SKM-1 treated with dmso at 0.1 percent for 144 hours (cell line): ENCODE measurements around the gene PPP1R1B.

ENCODE experiments used
- DNase-seq: peaks from one replicate; lab custom pipeline; 2025; ENCODE audit not compliant: unreplicated experiment; lab: John Stamatoyannopoulos, UW

PPP1R1B gene

DNA sequence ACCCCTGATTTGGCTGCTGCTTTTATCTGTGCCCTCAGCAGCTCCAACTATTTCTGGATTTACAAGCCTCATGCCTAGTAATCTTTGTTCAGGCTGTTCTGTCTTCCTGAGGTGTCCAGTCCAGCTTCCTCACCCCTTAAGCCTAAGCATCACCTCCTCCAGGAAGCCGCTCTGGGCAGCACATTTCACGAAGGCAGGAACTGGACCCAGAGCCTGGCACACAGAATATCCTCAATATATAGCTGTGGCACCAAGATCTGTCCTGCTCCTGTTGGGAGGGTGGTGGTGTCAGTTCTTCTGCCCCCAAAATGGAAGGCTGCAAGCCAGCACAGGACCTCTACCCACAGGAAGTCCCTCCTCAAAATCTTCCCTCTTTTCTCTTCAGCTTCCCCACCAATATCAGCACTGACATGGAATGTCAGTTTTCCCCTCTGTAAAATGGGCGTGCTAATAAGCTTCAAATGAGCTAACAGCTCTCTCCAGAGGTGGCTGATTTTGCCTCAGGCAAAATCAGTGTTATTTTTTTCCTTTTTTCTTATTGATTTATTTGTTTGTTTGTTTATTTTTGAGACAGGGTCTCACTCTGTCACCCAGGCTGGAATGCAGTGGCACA is 12.1 kb upstream of the PPP1R1B start:
- DNase-seq, result no peak

DNA sequence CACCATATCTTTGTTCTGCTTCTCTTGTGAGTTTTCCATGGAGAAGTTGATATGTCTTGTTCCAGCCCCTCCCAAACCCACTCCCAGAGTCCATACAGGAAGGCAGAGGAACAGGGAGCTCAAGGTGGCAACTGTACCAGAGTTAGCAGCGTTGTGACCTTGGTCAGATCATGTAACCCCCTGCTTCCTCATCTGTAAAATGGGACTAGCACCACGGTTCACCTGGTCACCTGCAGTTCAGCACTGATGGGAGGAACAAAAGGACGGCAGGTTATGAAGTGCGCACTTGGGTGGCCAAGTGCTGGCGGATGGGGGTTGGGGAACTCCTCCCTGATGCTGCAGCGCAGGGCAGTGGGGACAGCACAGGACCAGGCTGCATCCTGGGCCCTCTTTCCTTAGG is 11.3 kb upstream of the PPP1R1B start:
- no peak for DNase-seq

DNA sequence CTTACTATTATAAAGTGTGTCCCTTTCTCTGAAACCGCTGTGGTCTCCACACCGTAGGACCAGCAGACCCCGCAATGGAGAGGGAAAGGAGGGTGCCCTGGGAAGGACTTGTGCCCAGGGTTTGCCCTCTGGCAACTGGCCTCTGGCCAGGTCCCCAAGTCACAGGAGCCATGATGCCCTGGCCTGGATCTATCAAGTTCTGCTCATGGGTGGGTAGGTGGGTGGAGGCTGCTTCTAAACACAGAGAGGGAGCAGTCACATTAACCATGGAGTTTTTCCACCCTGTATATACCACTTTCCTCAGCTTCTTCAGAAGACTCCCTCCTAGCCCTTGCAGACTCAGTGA is 9.7 kb upstream of the PPP1R1B start:
- DNase-seq, result no peak

DNA sequence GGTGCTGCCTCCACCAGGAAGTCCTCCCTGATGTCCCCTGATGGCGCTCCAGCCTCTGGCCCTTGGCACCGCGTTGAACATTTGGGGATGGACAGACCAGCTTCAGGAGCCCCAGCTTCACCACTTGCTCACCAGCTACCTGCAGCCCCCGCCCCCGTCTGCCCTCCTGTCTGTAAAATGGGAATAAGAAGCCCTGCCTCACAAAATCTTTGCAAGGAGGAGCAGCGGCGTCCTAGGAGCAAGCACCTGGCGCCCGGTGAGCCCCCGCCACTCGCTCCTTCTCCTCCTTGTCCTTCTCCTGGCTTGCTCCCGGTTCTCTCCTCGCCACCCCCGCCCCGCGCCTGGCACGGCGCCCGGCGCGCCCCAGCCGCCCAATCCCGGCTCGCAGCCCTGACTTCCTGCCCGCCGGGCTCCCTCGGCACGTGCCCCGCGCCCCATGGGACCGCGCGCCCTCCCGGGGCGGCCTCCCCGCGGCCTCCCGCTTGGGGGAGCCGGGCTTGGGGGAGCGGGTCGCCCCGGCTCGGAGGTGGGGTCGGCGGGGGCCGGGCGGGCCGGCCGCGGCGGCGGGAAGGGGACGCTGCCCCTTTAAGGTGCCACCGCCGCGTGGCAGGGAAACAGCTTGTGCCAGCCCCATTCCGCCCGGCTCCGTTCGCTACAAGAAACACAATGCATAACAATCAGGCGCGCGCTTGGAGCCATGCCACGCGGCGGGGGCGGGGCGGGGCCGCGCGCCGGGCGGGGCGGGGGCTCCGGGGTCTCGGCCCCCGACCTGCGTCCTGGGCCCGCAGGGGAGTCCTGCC is 9.1 kb upstream of the PPP1R1B start:
- no peak for DNase-seq

DNA sequence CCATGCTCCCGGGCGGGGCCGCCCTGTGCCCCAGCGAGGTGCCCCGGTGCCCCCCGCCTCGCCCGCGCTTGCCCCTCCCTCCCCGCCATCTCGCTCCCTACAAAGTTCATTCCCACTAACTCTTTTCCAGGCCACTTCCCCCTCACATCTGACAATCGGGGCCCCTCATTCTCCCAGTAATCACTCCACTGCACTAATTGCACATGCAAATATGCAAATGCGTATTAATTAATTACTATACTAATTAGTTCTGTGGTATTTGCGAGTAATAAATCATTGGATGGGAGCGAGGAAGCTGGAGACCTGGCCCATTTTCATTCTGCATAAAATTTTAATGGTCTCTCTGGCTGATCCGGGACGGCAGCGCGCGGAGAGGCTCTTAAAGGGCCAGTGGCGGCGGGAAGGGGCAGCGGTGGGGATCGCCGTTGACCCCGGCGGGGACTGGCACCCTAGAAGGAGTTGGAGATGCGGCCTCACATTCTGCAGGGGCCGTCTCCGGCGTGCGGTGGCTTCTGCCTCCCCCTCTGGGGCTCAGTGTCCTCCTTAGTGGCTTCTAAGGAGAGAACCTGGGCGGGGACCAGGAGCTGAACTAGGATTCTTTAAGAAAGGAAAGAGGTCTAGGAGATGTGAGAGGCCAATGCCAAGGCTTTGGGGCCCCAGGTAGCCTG is 8.4 kb upstream of the PPP1R1B start:
- DNase-seq, result no peak

DNA sequence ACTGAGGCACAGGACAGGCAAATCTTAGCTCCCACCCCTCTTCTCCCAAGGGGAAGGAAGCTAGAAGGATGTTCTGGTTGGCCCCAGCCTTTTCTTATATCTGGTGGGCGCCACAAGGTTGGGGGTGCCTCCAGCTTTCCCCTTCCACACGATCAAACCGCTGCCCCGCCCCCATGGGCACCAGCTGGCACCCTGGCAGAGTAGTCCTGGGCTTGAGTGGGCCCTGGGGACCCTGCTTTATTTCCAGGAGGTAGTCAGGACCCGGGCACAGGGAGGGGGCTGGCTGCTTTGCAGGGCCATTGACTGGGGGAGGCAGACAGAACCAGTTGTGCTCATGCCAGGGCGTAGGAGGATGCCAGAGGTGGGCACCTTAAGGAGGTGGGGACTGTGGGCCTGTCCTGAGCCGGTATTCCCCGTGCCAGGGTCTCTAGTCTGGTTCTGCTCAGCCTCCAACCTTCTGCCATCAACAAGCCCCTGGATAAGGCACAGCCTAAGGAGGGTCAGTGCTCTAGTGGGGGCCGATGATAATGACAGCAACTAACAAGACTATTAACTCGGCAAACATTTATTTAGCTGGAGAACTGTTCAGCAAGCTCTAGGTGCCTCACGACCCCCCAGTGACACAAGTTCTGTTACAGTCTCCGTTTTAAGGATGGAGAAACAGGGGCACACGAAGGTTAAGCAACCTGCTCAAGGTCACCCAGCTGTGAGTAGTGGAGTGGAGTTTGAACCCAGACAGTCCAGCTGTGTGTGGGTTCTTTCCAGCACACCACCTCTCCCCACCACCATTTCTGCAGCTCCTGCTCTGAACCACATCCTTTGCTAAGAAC is 7.6 kb upstream of the PPP1R1B start:
- no peak for DNase-seq

DNA sequence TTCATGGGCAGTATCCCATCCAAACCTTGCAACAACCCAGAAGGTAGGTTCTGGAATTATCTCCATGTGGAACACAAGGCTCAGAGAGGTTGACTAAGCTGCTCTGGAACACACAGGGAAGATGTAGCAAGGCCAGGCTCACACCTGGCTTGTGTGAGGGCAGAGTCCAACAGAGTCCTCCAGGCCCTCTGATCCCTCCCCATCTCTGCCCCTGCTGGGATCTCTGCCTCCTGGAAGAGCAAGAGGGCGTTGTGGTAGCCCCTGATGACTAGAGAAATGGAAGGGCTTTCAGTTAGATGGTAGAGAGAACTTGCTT is 7.0 kb upstream of the PPP1R1B start:
- DNase-seq, result no peak

DNA sequence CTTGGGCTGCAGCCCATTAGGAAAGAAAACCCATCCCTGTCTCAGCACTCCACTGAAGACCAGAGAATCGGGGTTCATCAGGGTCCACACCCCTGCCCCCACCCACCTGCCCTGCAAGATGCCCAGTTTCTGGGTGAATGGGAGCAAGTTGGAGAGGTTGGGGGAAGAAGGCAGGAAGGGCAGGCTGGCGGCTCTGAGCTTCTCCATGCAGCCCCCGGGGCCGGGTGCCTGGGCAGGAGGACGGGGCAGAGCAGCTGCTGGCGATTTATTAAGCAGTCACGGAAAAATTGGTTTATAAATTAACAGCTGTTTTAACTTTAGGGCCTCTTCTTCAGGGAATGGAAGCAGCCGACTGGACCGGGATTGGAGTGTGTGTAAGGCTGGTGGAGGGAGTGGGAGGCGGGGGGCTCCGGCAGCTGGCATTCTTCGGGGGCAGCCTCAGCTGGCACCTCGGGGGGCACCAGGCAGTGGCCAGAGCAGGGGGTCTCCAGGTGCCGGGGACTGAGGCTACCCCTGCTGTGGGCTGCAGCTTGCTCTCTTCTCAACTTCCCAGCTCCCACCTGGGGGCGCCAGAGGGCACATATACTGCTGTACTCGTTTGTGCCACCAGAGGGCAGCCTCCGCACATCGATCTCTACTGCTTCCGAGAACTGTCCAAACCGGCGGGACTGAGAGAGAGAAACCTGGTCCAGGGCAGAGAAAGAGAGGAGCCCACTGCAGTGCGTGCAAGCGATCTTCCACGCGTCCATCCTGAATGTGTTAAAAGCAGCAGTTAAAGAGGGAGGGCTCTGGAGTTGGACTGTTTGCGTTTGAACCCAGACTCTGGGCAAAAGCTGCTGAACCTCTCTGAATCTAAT is 5.0 kb upstream of the PPP1R1B start:
- peak; percentile 61 for DNase-seq

DNA sequence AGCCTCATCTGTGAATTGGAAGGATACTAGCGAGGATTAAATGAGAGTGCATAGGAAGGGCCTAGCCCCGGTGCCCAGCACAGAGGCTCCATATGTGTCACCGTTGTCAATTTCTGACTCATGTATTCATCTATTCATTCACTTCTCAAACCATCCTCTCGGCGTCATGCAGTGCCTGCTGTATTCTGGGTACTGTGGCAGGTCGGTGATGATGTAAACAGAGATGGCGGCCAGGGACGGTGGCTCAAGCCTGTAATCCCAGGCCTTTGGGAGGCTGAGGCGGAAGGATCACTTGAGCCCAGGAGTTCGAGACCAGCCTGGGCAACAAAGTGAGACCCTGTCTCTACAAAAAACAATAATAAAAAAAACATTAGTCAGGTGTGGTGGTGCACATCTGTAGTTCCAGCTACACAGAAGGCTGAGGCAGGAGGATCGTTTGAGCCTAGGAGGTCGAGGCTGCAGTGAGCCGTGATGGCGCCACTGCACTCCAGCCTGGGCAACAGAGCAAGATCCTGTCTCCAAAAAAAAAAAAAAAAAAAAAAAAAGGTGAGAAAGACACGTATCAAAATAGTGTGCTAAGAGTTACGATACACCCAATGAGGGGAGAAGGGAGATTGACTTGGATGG is 4.3 kb upstream of the PPP1R1B start:
- no peak for DNase-seq

DNA sequence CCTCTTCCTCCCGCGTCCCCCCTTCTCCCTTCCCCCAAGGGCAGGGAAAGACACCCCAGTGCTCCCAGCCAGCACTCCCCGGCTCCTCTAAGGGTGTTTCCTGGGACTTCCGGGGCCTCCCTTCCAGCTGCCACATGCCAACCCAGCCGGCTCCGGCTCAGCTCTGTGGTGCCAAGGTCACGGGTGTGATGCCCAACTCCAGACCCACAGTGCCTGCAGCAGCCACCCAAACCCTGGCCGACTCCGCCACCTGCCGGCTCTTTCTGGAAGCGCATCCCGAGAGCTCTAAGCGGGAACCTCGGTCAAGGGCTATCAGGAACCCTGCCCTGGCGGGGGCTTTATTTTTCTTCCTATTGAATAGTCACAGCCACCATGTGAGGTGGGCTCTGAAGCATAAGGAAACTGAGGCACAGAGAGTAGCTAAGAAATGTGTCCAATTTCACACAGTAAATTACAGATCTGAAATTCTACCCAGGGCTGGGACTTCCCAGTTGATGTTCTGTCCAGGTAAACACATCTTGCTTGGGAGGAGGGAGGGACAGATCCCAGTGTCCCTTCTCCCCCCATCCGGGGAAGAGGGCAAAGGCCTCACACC is 3.3 kb upstream of the PPP1R1B start:
- DNase-seq, result peak; percentile 70

DNA sequence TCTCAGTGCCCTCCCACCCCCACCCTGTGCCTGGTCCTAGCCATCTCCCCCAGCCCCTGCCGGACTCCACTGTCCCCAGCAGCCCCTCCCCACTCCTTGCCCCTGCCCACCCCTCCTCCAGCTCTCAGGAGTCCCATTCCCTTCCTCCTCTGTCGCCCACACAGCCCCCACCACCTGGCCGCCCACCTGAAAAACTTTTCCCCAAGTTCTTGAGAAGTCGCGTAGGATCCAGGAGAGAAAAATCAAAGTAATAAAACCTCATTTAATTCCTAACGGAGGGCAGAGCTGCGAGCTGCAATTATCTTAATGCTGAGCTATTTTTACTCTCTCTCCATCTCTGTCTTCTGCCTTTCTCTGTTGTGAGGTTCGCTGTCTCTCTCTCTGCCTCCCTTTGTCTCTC is 2.4 kb upstream of the PPP1R1B start:
- no peak for DNase-seq

DNA sequence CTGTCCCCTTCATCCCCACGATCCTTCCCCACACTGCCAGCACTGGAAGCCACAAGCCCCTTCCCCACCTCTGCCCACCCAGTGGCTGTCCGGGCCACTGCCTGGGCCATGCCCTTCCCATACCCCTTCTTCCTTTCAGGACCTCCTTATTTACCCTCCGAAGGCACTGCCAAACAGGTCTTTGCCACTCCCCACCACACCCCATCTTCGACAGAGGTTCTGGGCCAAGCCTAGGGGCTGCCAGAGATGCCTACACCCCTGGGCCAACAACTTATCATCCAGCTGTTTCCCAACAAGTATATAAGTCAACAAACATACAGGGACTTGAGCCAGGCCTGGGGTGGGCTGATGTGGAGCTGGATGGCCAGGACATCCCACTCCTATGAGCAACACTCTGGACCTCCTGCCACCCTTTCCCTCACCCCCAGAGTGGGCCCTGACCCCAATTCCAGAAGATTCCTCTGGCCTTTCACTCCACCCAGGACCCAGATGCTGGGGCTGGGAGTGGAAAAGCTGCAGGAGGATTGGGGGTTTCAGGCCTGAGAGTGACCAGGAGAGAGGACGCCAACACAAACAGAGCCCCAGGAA is 1.5 kb upstream of the PPP1R1B start:
- no peak for DNase-seq

DNA sequence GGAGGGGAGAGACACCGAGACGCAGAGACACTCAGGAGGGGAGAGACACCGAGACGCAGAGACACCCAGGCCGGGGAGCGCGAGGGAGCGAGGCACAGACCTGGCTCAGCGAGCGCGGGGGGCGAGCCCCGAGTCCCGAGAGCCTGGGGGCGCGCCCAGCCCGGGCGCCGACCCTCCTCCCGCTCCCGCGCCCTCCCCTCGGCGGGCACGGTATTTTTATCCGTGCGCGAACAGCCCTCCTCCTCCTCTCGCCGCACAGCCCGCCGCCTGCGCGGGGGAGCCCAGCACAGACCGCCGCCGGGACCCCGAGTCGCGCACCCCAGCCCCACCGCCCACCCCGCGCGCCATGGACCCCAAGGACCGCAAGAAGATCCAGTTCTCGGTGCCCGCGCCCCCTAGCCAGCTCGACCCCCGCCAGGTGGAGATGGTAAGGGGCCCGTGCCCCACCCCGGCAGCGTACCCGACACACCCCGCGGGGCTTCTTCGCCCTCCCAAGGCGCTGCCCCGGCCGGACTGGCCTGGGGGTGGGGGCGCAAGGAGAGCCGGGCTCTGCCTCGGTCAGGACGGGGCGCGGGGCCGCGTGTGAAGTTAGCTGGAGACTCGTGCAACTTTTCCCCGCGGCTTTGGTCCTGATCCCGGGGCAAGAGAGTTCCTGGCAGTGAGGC is 427 bp downstream of the PPP1R1B start:
- DNase-seq, result no peak

DNA sequence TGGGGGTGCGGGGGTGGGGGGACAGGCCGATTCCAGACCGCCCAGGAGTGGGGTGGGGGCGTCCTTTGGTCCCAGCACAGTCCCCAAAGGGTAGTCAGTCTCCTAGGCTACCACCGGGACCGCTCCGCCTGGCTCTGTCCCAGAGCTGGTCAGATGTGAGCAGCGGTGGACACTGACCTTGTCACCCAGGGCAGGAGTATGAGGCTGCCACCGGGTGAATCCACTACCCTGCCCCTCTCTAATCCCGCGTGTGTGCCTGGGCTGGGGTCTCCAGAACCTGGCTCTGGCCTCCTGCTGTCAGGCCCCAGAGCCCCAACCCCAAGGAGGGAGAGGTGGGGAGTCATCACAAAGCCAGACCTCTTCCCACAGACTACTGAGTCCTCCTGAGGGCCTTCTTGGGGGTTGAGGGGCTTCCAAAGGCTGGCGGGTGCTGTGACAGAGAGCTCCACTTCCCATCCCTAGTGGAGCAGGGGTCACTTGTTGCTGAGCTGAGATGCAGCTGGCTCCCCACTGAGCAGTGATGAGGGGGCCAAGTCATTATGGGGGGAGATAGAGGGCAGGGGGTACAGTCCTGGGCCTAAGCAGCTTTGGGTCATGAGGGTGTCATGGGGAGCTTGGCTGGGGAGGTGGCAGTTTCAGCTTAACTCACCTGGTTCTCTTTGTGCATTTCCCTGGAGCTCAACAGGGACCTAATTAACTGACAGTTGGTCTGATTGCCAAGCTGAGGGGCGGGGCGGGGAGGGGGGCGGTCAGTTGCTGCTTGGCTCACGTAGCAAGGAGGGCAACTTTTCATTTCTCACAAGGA is 1.2 kb downstream of the PPP1R1B start:
- DNase-seq, result no peak

DNA sequence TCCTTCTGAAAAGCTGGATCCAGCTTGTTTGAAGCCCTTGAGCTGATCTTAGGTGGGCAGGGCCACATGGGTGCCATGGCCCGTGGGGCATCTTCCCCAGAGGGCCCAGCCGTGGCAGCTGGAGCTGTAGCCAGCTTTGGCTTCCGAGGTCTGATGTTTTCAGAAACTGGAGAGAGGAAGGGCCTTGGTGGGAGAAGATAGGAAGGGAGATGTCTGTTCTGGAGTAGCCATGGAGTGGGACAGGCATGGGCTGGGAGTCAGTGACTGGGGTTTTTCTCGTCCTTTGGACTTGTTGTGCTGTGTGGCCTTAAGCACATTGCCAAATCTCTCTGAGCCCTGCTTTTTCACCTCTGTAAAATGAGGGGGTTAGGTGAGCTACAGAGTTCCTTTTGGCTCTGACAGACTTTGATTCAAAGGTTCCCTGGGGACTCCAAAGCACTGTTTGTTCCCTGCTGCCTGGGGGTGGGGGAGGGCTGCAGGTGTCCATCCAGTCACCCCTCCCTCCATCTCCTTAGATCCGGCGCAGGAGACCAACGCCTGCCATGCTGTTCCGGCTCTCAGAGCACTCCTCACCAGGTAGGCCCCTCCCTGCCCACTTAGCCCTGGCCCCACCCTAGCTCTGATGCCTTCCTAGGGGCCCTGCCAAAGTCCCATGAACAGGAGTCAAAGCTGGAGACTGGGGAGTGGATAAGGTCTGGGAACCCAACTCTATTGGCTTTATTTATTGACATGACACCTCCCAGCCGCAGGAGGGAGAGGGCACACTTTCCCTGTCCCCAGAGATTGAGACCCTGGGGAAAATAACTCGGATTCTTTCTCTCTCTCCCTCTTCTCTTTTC is 2.1 kb downstream of the PPP1R1B start:
- DNase-seq, result no peak

DNA sequence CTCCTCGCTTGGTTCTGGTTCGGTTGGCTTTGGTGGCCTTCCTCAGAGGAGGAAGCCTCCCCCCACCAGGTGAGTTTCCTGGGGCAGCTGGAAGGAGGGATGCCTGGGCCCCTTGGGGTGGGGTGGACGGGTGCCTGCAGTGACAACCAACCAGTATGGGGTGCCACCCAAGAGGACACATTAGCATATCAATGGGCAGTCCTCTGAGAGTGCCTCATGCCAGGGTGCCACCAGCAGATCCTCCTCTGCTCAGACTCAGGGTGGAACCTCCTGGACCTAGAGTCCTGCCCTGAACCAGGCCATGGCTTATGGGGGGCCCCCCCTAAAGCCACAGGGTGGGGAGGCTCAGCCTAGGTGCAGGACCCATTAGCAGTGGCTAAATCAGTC is 2.7 kb downstream of the PPP1R1B start:
- no peak for DNase-seq

DNA sequence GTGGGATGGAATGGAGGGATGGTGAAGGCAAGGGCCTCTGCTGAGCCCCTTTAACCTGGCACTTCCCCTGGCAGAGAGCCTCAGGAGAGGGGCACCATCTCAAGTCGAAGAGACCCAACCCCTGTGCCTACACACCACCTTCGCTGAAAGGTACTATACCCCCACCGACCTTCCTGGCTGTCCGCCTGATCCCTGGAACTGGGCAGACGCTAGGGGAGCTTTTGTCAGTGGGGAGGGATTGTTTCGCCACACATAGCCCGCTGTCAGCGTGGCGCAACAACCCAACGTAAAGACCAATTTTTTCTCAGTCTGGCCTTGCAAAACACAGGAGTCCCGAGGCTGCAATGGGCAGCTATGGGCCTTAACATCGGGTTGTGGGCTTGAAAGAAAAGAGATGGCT is 3.1 kb downstream of the PPP1R1B start:
- DNase-seq, result peak; percentile 77
